Caco-2 (cell line): ENCODE measurements around the gene RNF214. TPM values are rescaled to one million over a fixed set of nuclear protein-coding genes. Genes with fewer than 3 reads are reported as not detected.

Experiments
- BruUV-seq: library from RNA; stranded (reverse); fragments of 400-500 nt; replicated peaks from 2 replicates; lab custom pipeline; 2021; lab: Mats Ljungman, UMichigan
- CTCF ChIA-PET: fragments of 300-600 bp; sonication (Branson Sonifier 250); formaldehyde crosslinking; loops from one replicate; lab custom pipeline; 2022; ENCODE audit warnings: antibody characterized with exemption; lab: Charles Lee
- POLR2A ChIA-PET: fragments of 300-600 bp; sonication (Branson Sonifier 250); formaldehyde crosslinking; loops from one replicate; lab custom pipeline; 2022; ENCODE audit warnings: antibody characterized with exemption; lab: Charles Lee
- DNase-seq, 2 experiments: peaks; one replicate each; pipeline versions ENCODE4 v3.0.0 to v3.0.0-alpha.2; 2020 to 2022
- H3K27me3 ChIP-seq: replicated peaks from 2 replicates; pipeline ENCODE4 v1.6.0; 2011; ENCODE audit warnings: low read length; ENCODE audit not compliant: control insufficient read depth, insufficient read depth
- H3K36me3 ChIP-seq: 2 replicates; pipeline ENCODE4 v1.5.1; 2011; ENCODE audit warnings: low read length; ENCODE audit not compliant: control insufficient read depth, insufficient read depth
- H3K4me1 ChIP-seq: fragments of 250-450 bp; sonication (Bioruptor Pico); 2 replicates; pipeline ENCODE4 v1.5.1; 2020; ENCODE audit warnings: mild to moderate bottlenecking
- H3K4me3 ChIP-seq: 2 replicates; pipeline ENCODE4 v1.5.1; 2011; ENCODE audit warnings: low read depth, mild to moderate bottlenecking, control low read depth, low read length
- H3K9me3 ChIP-seq: fragments of 250-450 bp; sonication (Bioruptor Pico); 2 replicates; pipeline ENCODE4 v1.5.1; 2020; ENCODE audit warnings: mild to moderate bottlenecking, moderate library complexity
- H3K27ac Mint-ChIP-seq: one replicate; pipeline ENCODE4 v1.8.0; 2022; ENCODE audit warnings: mixed read lengths; ENCODE audit not compliant: unreplicated experiment
- H3K27me3 Mint-ChIP-seq: one replicate; pipeline ENCODE4 v1.8.0; 2022; ENCODE audit warnings: mixed read lengths; ENCODE audit not compliant: insufficient read depth, unreplicated experiment
- H3K36me3 Mint-ChIP-seq: one replicate; pipeline ENCODE4 v1.8.0; 2022; ENCODE audit warnings: mild to moderate bottlenecking, mixed read lengths; ENCODE audit not compliant: insufficient read depth, unreplicated experiment
- H3K4me1 Mint-ChIP-seq: one replicate; pipeline ENCODE4 v1.8.0; 2022; ENCODE audit warnings: low read depth, mixed read lengths; ENCODE audit not compliant: unreplicated experiment
- H3K4me3 Mint-ChIP-seq: one replicate; pipeline ENCODE4 v1.8.0; 2022; ENCODE audit warnings: mild to moderate bottlenecking, moderate library complexity, mixed read lengths; ENCODE audit not compliant: unreplicated experiment
- H3K9me3 Mint-ChIP-seq: one replicate; pipeline ENCODE4 v1.8.0; 2022; ENCODE audit warnings: mixed read lengths; ENCODE audit not compliant: unreplicated experiment
- CTCF ChIP-seq, 2 experiments: fragments of 200-600 bp in 1 of 2; IDR thresholded peaks; 1 replicate in 1 of 2; 2 replicates in 1 of 2; pipeline versions ENCODE4 v1.5.1 to v1.8.0; 2011 to 2022; ENCODE audit warnings: antibody characterized with exemption in 1 of 2, control low read depth in 1 of 2, inconsistent platforms in 1 of 2, low read depth in 1 of 2, low read length in 1 of 2, mild to moderate bottlenecking in 1 of 2, moderate library complexity in 1 of 2; ENCODE audit not compliant: insufficient read depth in 1 of 2, severe bottlenecking in 1 of 2, unreplicated experiment in 1 of 2
- intact Hi-C: fragments of 100-400 bp; cut with micrococcal nuclease; formaldehyde crosslinking; loops from one replicate; pipeline ENCODE4 v1.10.0; 2022; ENCODE audit not compliant: unreplicated experiment
- total RNA-seq: library from RNA; stranded (reverse); gene quantifications from 2 replicates; pipeline ENCODE4 v1.2.3, GENCODE V29; 2022

Gene RNF214
- total RNA-seq, 1 experiment from 2014 or later: 55.8 TPM

- Mint-ChIP-seq H3K9me3 (no peaks in the 10 kb centered on the region), H3K4me3 (no peak overlapping the region), H3K36me3 (no peaks in the 10 kb centered on the region), H3K27ac (no peak overlapping the region), H3K27me3 (no peaks in the 10 kb centered on the region), H3K4me1 (peaks cover 20% of the 10 kb centered on the region)
- no peak for TF ChIP-seq CTCF (IDR thresholded peaks at IDR 0.05; ENCODE audit: insufficient read depth in 1 of 2, low read depth in 1 of 2, low read length in 1 of 2, severe bottlenecking in 1 of 2, unreplicated experiment in 1 of 2)
- H3K4me3 ChIP-seq: no peak overlapping the region
- no peaks in the 10 kb centered on the region for H3K36me3 ChIP-seq
- ChIA-PET POLR2A (interaction anchor here (0.9 kb wide), 1 partner anchor 26 kb away, joined by 4 read pairs; the partner anchor contains the start of gene CEP164), CTCF (no interaction called here)
- no TSS peak for BruUV-seq
- no peaks in the 10 kb centered on the region for H3K9me3 ChIP-seq
- no peak for DNase-seq
- H3K27me3 ChIP-seq: no peaks in the 10 kb centered on the region
- H3K4me1 ChIP-seq: peaks cover 23% of the 10 kb centered on the region
- intact Hi-C loops: no loop called here
Observed at GRCh38 chr11:117302228-117302627, 69.8 kb downstream of the RNF214 start.

- H3K4me1 Mint-ChIP-seq: peaks cover 20% of the 10 kb centered on the region
- Histone ChIP-seq H3K9me3 (no peaks in the 10 kb centered on the region), H3K4me3 (no peak overlapping the region), H3K36me3 (no peaks in the 10 kb centered on the region), H3K27me3 (no peaks in the 10 kb centered on the region), H3K4me1 (peaks cover 23% of the 10 kb centered on the region)
- BruUV-seq: no TSS peak
- POLR2A ChIA-PET: no interaction called here
- H3K27ac Mint-ChIP-seq: no peak overlapping the region
- no peaks in the 10 kb centered on the region for H3K27me3 Mint-ChIP-seq
- TF ChIP-seq CTCF (IDR thresholded peaks at IDR 0.05; ENCODE audit: insufficient read depth in 1 of 2, low read depth in 1 of 2, low read length in 1 of 2, severe bottlenecking in 1 of 2, unreplicated experiment in 1 of 2): no peak
- DNase-seq: no peak
- intact Hi-C loops: no loop called here
- CTCF ChIA-PET: no interaction called here
- H3K36me3 Mint-ChIP-seq: no peaks in the 10 kb centered on the region
- H3K4me3 Mint-ChIP-seq: no peak overlapping the region
- H3K9me3 Mint-ChIP-seq: no peaks in the 10 kb centered on the region
Observed at GRCh38 chr11:117303101-117303500, 70.6 kb downstream of the RNF214 start.

- ChIA-PET CTCF (no interaction called here), POLR2A (no interaction called here)
- no TSS peak for BruUV-seq
- H3K27me3 ChIP-seq: no peaks in the 10 kb centered on the region
- H3K4me3 Mint-ChIP-seq: no peak overlapping the region
- no peaks in the 10 kb centered on the region for H3K36me3 Mint-ChIP-seq
- no peaks in the 10 kb centered on the region for H3K9me3 ChIP-seq
- DNase-seq: no peak
- H3K9me3 Mint-ChIP-seq: no peaks in the 10 kb centered on the region
- no peaks in the 10 kb centered on the region for H3K27me3 Mint-ChIP-seq
- H3K27ac Mint-ChIP-seq: no peak overlapping the region
- H3K36me3 ChIP-seq: no peaks in the 10 kb centered on the region
- peaks cover 23% of the 10 kb centered on the region for H3K4me1 ChIP-seq
- intact Hi-C loops: no loop called here
- H3K4me1 Mint-ChIP-seq: peaks cover 20% of the 10 kb centered on the region
- no peak overlapping the region for H3K4me3 ChIP-seq
- no peak for TF ChIP-seq CTCF (IDR thresholded peaks at IDR 0.05; ENCODE audit: insufficient read depth in 1 of 2, low read depth in 1 of 2, low read length in 1 of 2, severe bottlenecking in 1 of 2, unreplicated experiment in 1 of 2)
Observed at GRCh38 chr11:117303646-117304315, 71.3 kb downstream of the RNF214 start.
